Activated CD4-positive, CD25-positive, alpha-beta regulatory T cell treated with anti-CD3 and anti-CD28 coated beads, Interleukin-2, amount 50 U/mL, for 16 hours (primary cell): ENCODE measurements around the gene RASGRP4.

Source experiments
- DNase-seq: peaks from one replicate; pipeline ENCODE4 v3.0.0-alpha.2; 2020; ENCODE audit warnings: low read depth, low spot score

The RASGRP4 gene

GRCh38 chr19:38445362-38445761 is 19.3 kb upstream of the RASGRP4 start:
- no peak for DNase-seq

GRCh38 chr19:38444026-38444425 is 18.0 kb upstream of the RASGRP4 start:
- DNase-seq, result no peak

DNA sequence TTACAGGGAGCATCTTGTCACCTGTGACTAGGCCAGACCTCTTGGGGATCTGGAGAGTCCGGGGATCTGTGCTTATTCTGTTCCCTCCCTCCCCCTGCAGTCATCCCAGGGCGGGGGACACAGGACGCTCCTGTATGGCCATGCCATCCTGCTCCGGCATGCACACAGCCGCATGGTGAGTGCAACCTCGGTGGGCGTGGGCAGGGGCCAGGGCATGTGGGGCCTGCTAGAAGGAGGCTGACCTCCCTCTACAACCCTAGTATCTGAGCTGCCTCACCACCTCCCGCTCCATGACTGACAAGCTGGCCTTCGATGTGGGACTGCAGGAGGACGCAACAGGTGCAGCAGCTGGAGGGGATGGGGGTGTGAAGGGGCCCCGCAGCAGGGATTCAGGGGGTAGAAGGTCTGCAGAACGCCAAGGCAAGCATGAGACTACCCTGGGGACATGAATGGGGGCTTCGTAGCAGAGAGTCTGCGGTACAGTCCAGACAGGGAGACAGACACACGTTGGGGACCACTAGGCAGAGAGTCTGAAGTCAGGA is 17.5 kb upstream of the RASGRP4 start:
- DNase-seq, result no peak

DNA sequence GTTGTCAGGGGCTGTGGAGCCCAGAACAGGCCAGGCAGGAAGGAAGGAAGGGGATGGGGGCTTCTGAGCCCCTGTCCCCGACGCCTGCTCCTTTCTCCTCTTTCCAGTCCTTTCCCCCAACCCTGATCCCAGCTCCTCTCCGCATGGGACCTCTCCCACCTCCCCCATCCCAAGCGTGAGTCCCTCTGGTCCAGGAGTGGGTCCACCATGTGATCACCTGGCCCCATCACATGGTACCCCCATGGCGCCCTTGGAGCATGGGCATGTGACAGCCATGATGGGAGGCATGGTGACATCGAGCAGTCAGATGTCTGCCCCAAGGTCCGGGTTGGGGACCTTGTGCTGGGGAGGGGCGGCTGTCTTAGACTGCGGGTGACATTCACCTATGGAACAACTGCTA is 16.7 kb upstream of the RASGRP4 start:
- DNase-seq, result no peak

DNA sequence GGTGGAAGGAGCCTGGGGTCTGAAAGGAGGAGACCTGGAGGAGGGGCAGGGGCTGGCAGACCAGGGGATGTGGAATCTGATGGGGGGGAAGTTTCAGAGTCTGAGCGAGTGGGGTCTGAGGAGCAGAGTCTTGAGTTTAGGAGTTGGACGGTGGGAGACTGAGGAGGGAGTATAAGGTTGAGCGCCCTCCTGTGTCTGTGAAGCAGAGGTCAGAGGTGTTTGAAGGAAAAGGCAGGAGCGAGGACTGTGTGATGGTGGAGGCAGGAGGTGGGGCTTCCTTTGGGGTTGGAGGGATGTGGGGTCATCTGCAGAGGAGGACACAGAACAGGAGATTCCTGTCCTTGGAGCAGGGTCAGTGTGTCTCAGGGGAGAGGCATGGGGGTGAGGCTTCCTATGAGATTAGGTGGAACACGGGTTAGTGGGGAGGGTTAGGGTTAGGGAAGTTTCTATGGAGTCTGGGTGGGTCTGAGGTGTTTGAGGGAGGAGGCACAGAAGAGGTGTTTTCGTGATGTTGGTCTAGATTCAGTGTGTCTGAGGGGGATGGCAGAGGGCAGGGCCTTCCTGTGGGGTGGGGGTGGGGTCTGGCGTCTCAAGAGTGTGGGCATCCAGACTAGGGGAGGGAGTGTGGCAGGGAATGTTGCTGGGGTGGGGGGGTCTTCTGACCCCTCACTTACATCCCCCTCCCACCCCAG is 15.8 kb upstream of the RASGRP4 start:
- no peak for DNase-seq

DNA sequence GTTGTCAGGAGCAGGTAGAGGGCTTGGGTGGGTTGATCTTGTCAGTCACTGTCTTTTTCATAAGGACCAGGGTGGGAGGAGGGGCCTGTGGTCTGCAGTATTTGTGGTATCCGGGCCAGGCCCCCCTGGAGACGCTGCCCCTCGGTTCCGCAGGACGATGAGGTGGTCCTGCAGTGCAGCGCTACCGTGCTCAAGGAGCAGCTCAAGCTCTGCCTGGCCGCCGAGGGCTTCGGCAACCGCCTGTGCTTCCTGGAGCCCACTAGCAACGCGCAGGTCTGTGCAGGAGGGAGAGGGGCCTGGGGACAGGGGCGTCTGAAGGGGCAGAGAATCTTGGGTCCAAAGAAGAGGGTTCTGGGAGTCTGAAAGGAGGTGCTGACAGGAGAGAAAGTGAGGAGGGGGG is 14.6 kb upstream of the RASGRP4 start:
- DNase-seq, result no peak

- no peak for DNase-seq
Measured at GRCh38 chr19:38437917-38438316, 11.9 kb upstream of the RASGRP4 start.

GRCh38 chr19:38437295-38437694 is 11.3 kb upstream of the RASGRP4 start:
- DNase-seq, result no peak

DNA sequence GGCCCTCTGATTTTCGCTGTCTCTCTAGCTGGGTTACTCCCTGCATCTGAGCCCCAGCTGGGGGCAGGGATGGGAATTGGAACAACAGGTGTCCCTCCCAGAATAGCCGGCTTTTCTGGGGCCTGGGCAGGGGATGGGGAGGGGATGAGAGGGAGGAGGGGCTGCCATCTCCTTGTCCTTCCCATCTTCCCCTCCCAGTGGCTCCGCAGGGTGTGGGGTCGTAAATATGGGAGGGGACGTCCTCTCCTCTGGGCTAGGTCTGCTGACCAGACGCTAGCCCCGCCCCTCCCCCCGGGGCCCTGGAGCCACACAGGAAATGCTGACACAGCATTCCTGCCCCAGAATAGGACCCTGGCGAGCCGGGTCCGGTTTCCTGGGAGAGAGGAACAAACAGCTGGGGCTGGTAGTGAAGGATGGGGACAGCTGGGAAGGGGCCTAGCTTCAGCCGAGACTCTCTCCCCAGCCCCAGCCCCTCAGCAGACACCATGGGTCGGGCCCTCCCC is 8.6 kb upstream of the RASGRP4 start:
- DNase-seq, result no peak

- peak; percentile 34 for DNase-seq
Measured at GRCh38 chr19:38433268-38433733, 7.3 kb upstream of the RASGRP4 start, which contains the start of gene RYR1. Gene RYR1 (plus strand): TSS chr19:38433691. CDS start chr19:38433830, 139 bp downstream.

DNA sequence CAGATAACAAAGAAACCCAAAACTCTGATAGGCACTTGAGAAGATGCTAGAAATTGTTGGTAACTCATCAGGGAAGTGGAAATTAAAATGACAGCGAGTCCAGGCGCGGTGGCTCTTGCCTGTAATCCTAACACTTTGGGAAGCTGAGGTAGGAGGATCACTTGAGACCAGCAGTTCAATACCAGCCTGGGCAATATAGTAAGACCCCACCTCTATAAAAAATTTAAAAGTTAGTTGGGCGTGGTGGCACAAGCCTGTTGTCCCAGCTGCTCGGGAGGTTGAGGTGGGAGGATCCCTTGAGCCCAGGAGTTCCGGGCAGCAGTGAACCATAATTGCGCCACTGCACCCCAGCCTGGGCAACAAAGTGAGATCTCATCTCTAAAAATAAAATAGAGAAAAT is 4.9 kb upstream of the RASGRP4 start:
- DNase-seq, result no peak

DNA sequence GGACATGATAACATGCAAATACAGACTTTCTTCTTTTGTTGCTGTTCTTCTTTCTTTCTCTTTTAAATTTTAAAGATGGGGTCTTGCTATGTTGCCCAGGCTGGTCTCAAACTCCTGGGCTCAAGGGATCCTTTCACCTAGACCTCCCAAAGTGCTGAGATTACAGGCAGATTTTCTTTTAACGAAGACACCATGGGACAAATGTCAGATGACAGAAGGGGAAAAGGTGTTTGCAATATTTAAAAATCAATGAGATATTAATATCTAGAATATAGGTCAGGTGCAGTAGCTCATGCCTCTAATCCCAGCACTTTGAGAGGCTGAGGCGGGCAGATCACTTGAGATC is 3.8 kb upstream of the RASGRP4 start:
- no peak for DNase-seq

DNA sequence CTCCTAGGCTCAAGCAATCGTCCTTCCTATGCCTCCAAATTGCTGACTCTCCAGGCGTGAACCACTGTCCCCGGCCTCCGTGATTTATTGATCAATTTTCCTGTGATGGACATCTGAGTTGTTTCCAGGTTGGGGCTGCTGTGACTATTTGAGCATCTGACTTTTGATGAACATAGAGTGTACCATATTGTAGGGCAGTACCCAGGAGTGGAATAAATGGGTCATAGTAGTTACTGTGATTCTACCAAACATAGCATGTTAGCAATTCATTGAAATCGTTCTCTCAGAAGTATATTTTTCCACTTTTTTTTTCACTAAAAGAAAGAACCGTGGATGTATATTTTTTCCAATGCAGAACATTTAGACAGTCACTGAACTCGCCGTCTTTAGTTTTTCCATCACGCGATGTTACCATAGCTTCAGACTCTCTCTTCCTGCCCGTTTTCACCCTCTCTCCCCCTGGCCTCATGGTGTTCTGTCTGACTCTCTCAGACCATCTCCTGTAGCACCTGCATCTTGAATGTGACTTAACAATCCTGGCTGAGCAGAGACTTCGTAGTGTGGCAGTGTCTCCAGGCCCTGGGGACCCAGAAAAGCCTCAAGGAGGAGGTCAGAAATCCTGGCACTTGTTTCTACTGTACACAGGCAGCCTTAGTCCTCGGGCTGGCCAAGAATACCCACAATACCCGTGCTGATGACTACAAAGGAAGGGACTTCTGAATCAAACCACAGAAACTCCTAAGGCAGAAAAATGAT is 3.2 kb upstream of the RASGRP4 start:
- DNase-seq, result no peak

GRCh38 chr19:38427035-38427677 is 1.1 kb upstream of the RASGRP4 start:
- DNase-seq, result peak; percentile 38

- DNase-seq, result no peak
Measured at GRCh38 chr19:38425222-38425809, 703 bp downstream of the RASGRP4 start.

DNA sequence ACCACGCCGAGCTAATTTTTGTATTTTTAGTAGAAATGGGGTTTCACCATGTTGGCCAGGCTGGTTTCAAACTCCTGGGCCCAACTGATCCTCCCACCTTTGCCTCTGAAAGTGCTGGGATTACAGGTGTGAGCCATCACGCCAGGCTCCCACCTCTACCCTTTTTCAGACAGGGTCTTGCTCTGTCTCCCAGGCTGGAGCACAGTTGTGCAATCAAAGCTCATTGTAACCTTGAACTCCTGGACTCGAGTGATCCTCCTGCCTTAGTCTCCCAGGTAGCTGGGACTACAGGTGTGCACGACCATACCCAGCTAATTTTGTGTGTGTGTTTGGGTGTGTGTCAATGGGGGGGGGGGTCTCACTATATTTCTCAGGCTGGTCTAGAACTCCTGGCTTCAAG is 1.7 kb downstream of the RASGRP4 start:
- no peak for DNase-seq

DNA sequence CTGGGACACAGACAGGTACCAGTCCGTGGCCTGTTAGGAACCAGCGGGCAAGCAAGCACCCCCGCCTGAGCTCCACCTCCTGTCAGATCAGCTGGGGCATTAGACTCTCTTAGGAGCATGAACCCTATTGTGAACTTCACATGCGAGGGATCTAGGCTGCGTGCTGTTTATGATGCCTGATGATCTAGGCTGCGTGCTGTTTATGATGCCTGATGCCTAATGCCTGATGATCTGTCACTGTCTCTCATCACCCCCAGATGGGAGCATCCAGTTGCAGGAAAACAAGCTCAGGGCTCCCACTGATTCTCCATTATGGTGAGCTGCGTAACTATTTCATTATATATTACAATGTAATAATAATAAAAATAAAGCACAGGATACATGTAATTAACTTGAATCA is 3.6 kb downstream of the RASGRP4 start:
- DNase-seq, result no peak

GRCh38 chr19:38421856-38422255 is 4.2 kb downstream of the RASGRP4 start:
- DNase-seq, result no peak

- no peak for DNase-seq
Measured at GRCh38 chr19:38420935-38421334, 5.1 kb downstream of the RASGRP4 start.

- no peak for DNase-seq
Measured at GRCh38 chr19:38417544-38418506, 8.2 kb downstream of the RASGRP4 start.

DNA sequence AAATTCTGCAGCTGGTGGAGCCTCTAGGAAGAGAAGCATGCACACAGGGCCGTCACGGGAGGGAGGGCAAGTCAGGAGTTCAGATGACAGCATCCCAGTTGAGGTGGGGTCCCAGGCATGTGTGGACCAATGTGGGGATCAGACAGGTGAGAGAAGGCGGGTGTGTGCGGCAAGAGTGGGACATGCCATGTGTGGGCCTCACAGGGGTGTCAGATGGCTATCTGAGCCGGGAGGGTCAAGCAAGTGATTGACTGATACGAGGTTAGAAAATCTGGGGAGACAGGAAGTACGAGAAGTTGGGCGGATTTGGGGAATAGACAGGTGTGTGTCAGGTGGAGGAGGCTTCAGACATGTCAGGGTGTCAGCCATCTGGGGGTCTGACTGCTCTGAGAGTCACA is 8.9 kb downstream of the RASGRP4 start:
- DNase-seq, result no peak
